GM18508 (cell line): ENCODE results near the gene CLK2.
A peak's percentile ranks its signal among the peaks of the same experiment; 100 is the strongest.
"Not testable (repeated sequence)": the region's sequence is repeated elsewhere in the genome, so short reads cannot be mapped to it uniquely, and the experiment has no call there.

ENCODE experiments used
- ATAC-seq: cut with Tn5 transposase; IDR thresholded peaks from one replicate; pipeline ENCODE4 v1.9.1; 2021; ENCODE audit warnings: moderate number of reproducible peaks; ENCODE audit not compliant: insufficient read depth, unreplicated experiment

Gene CLK2

DNA sequence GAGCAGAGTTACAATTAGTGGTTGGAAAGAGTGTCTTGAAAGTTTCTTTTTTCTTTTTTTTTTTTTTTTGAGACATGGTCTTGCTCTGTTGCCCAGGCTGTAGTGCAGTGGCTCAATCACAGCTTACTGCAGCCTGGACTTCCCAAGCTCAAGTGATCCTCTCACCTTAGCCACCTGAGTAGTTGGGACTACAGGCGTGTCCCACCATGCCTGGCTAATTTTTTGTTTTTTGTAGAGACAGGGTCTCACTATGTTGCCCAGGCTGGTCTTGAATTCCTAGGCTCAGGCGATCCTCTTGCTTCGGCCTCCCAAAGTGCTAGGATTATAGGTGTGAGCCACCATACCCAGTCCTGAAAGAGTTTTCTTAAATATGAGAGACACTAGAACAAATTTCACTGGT, 26.5 kb downstream of the CLK2 start:
- ATAC-seq: not testable (repeated sequence)

DNA sequence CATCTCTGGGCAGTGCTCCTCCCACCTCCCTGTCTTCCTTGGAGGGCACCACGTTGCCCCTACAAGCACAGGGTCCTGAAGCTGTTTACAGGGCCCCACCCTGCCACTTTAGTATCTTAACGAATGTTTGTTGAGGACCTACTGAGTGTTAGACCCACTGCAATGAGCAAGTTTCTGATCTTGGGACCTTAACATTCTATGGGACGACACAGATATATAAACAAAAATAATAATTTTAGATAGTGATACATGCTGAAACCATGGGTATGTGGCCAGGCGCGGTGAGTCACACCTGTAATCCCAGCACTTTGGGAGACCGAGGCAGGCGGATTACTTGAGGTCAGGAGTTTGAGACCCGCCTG, 28.2 kb downstream of the CLK2 start:
- no peak for ATAC-seq

DNA sequence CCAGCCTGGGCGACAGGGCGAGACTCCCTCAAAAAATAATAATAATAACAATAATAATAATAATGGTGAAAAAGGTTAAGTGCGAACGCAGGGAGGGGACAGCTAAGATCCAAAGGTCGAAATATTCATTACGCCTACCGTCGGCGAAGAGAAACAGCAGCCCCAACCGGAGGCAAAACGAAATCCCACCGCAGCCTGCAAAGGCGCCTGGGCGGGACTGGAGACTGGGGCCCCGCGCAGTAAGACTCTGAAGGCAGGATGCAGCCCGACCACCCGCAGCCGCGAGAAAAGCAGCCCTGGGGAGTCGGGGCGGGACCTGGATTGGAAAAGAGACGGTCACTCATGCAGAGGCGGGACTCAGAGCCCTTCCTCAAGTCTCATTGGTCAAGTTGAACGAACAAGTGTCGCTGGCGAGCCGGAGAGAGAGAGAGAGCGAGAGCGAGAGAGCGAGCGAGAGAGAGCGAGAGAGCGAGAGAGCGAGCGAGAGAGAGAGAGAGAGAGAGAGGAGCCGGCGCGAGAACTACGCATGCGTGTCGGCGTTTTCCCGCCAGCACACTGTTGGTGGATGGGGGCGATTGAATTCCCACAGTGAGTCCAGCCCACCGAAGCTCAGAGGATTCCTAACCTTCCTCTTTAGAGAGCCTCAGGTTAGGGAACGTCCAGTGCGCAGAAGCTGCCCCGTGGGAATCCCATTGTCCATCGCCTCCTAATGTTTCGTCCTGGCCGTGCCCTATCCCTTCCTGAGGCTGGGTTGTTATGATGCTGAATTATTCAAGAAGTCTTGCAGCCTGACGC, 28.7 kb downstream of the CLK2 start:
- peak; percentile 59 for ATAC-seq

DNA sequence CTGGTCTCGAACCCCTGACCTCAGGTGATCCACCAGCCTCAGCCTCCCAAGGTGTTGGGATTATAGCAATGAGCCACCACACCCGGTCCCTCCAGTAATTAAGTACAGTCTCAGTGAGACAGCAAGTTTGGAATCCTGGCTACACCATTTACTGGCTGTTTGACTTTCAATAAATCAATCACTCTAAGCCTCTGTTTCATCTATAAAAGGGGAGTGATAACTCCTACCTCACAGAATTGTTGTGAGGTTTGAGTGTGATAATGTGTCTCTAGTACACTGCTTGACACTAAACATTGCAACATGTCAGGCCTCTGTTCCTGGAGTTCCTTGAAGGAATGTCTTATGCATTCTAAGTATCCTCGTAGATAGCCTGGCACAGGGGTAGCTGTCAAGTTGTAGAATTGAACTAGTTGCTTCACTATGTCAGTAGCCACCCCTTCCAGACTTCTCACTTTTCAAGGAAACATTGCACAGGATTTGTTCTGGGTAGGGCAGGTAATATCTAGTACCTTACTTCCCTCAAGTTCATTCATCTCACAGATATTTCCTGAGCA, 30.4 kb downstream of the CLK2 start:
- no peak for ATAC-seq

- ATAC-seq: no peak
Measured at GRCh38 chr1:155241841-155242264, 31.5 kb downstream of the CLK2 start.

- no peak for ATAC-seq
Measured at GRCh38 chr1:155241069-155241679, 32.1 kb downstream of the CLK2 start.

- no peak for ATAC-seq
Measured at GRCh38 chr1:155236451-155236850, 36.9 kb downstream of the CLK2 start.

GRCh38 chr1:155235375-155235774, 37.9 kb downstream of the CLK2 start:
- ATAC-seq: not testable (repeated sequence)

DNA sequence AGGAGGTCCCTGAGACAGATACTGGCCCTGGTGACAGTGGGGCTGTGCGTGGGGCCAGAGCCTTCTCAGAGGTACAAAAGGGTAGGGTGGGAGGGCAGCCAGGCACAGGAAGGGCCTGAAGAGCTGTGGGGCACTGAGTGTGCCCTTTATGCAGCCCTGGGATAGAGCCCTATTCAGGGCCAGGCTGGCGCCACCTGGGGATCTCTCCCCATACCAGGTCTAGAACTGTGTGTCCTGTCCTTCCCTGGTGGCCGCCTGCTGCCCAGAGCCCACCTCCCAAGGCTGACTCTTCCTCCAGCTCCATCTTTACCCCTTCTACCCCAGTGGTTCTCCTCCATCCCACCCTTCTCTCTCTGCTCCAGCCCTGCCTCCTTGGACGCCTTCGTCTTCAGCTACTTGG, 39.8 kb downstream of the CLK2 start:
- not testable (repeated sequence) for ATAC-seq

GRCh38 chr1:155232001-155232978, 41.0 kb downstream of the CLK2 start:
- ATAC-seq: not testable (repeated sequence)

DNA sequence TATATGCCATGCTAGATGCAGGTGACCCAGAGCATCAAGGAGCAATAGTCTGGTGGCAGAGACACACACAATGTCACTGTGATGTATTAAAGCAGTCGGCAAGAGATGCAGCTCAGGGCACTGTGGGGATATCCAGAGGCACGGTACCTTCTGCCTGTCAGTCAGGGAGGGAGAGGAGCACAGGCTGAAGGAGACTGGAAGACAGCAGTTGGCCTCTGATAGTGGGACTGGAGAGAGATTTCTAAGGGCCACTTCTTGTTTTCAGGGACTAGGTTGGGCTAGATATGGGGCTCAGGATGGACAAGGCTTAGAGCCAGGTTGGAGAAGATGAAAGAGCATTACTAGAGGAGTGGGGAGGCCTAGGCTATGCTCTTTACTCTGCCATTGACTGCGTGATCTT, 42.0 kb downstream of the CLK2 start:
- not testable (repeated sequence) for ATAC-seq

- no peak for ATAC-seq
Measured at GRCh38 chr1:155228096-155228427, 45.2 kb downstream of the CLK2 start.

- ATAC-seq: peak; percentile 73
Measured at GRCh38 chr1:155227261-155228095, 45.8 kb downstream of the CLK2 start.

GRCh38 chr1:155226910-155227260, 46.4 kb downstream of the CLK2 start:
- no peak for ATAC-seq

DNA sequence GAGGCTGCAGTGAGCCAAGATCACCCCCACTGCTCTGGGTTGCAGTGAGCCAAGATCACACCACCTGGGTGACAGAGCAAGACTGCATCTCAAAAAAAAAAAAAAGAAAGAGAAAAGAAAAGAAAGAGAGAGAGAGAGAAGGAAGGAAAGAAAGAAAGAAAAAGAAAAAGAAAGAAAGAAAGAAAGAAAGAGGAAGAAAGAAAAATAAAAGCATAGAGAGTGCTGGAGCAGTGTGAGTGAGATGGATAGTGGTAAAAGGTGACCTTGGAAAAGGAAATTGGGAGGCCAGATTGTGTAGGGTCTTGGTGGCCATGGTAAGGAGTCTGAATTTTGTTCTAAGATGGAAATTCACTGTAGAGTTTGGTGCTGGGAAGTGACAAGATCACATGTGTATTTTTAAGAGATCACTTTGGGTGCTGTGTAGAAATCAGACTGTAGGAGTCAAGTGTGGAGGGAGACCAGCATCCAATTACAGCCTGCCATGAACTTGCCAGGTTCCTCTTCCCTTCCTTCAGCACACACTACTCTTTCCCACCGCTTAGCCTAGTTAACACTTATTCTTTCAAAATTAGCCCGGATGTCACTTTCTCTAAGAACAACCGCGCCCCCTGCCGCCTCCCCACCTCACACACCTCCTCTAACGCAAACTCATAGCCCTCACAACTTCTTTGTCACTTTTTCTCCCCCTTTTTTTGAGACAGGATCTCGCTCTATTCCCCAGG, 47.0 kb downstream of the CLK2 start:
- no peak for ATAC-seq

DNA sequence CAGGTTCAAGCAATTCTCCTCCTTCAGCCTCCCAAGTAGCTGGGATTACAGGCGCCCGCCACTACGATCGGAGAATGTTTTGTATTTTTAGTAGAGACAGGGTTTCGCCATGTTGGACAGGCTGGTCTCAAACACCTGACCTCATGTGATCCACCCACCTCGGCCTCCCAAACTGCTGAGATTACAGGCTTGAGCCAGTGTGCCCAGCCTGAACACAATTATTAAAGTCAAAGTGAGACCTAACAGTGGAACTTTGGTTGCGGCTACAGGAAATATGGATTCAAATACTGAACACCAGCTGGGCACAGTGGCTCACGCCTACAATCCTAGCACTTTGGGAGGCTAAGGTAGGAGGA, 47.9 kb downstream of the CLK2 start:
- not testable (repeated sequence) for ATAC-seq

DNA sequence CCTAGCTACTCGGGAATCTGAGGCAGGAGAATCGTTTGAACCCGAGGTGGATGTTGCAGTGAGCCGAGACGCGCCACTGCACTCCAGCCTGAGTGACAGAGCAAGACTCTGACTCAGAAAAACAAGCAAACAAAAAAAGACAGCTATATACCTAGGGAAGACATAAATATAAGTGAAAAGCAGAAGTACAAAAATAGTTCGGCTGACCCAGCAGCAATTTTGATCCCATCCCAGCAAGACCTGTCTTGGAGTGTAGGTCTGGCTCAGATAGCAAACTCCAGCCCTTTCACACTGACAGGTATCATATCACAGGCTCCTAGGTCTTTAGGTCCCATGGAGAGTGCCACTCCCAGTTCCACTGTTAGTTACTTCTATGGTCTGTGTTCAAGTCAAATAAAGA, 50.3 kb downstream of the CLK2 start:
- ATAC-seq: no peak

DNA sequence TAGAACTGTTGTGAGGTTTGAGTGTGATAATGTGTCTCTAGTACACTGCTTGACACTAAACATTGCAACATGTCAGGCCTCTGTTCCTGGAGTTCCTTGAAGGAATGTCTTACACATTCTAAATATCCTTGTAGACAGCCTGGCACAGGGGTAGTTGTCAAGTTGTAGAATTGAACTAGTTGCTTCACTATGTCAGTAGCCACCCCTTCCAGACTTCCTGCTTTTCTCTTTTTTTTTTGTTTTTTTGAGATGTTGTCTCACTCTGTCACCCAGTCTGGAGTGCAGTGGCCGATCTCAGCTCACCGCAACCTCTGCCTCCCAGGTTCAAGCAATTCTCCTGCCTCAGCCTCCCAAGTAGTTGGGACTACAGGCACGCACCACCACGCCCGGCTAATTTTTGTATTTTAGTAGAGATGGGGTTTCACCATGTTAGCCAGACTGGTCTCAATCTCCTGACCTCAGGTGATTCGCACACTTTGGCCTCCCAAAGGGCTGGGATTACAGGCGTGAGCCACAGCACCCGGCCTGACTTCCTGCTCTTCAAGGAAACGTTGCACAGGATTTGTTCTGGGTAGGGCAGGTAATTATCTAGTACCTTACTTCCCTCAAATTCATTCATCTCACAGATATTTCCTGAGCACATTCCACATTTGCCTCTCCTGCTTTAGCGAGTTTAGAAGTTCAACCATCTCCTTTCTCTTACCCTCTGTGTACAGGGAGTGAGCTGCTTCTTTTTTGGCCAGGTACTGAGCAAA, 52.9 kb downstream of the CLK2 start:
- ATAC-seq: not testable (repeated sequence)

GRCh38 chr1:155219592-155220031, 53.7 kb downstream of the CLK2 start:
- no peak for ATAC-seq
